LNCAP (cell line): ENCODE results near the gene PITPNB.

Source experiments
- TF ChIP-seq, protein P1 (sequence below): fragments of 450-650 bp; IDR thresholded peaks from 2 replicates; pipeline ENCODE4 v1.5.1; 2017; ENCODE audit warnings: mild to moderate bottlenecking

Gene PITPNB

DNA sequence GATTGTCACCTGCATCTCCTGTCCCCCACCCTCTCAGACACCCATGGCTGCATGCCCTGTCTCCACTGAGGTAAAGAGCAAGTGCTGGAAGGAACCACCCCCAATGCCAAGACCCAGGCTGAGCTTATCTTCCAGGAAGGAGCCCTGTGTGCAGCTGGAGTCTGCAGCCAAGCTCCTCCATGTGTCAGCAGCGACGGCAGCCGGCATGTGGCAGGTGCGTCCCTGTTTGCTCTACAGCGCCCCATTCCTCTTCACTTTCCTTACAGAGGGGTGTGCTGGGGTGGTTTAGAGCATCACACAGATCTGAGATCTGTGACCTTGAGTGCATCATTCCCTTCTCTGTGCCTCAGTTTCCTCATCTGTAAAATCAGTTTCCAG is 109.8 kb downstream of the PITPNB start:
- TF ChIP-seq, protein P1, sequence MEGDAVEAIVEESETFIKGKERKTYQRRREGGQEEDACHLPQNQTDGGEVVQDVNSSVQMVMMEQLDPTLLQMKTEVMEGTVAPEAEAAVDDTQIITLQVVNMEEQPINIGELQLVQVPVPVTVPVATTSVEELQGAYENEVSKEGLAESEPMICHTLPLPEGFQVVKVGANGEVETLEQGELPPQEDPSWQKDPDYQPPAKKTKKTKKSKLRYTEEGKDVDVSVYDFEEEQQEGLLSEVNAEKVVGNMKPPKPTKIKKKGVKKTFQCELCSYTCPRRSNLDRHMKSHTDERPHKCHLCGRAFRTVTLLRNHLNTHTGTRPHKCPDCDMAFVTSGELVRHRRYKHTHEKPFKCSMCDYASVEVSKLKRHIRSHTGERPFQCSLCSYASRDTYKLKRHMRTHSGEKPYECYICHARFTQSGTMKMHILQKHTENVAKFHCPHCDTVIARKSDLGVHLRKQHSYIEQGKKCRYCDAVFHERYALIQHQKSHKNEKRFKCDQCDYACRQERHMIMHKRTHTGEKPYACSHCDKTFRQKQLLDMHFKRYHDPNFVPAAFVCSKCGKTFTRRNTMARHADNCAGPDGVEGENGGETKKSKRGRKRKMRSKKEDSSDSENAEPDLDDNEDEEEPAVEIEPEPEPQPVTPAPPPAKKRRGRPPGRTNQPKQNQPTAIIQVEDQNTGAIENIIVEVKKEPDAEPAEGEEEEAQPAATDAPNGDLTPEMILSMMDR, result no peak

DNA sequence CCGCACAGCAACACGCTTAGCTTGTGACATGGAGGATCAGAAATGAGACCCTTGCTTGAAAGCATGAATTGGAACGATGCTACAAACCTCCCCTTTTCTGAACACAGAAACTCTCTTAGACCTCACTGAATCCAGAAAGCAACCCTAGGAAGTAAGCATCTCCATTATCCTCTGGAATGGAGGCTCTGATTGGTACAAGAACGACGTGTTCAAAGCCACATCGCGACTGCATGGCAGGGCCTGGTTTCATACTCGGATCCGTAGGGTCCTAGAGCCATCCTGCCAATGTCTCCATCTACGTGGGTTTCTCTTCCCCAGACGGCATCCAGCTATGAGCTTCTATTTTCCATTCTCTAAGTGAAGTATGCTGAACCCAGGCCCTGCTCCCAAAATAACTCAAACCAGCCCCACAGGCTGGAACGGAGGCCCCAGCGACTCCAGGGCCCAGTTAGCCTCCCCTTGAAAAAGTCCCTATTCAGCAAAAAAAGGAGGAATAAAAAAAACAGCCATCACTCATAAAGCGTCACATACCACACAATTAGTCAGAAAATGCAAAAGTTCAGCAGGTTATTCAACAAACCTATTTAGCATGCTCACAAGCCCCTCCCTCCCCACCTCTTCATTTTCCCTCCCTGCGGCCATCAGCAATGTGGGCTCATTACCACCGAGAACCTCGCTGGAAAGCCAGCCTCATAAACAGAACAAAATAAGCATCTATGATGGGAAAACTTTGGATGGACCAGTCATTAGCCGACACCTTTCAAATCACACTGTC is 110.4 kb downstream of the PITPNB start:
- TF ChIP-seq, protein P1, result no peak

DNA sequence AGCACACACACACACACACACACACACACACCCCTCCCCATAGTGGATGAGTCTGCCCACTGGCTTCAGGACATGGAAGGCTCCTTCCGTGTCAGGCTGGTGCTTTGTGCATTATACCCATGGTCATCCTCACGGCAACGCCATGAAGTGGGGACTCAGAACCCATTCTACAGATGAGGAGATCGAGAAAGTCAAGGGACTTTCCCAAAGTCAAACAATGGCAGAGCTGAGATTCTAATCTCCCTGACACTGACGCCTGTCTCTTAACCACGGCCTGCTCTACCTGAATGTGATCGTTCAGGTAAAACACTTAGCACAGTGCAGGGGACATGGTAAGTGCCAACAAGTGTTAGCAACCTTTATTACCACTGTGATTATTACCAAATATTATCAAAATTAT is 113.2 kb downstream of the PITPNB start:
- TF ChIP-seq, protein P1, result no peak

DNA sequence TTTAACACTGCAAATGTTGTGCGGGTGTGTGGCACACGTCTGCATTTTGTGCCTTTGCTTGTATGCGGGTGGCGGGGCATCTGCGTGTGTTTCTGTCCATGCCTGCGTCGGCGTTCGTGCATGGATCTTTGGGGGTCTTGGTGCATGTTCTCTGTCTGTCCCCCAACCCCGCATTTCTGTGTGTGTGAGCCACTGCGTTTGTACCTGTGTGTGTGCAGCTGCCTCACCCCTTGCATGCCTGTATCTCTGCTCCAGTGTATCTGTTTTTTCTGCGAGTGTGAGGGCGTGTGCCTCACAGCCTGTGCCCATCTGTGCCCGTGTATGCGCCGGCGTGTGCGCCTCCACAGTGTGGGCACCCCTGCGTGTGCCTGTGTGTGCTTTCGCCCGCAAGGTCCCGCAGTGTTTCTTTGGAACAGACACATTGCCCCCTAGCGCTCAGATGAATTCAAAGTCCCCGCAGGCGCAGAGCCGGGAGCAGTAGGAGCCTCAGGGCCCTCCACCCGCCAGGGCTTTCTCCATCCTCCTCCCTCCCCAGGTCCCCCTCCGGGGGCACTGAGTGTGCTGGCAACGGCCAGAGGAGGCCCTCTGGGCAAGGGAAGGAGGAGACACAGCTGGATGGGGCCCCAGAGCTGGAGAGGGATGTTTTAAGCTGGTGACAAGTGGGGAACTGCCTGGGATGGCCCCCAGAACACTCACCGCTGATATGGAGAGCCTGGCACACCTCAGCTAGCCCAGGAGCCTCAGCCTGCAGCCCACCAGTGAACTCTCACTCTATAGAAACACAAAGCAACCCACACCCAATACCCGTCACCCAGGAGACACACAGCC is 114.4 kb downstream of the PITPNB start:
- TF ChIP-seq, protein P1, result peak; percentile 72

DNA sequence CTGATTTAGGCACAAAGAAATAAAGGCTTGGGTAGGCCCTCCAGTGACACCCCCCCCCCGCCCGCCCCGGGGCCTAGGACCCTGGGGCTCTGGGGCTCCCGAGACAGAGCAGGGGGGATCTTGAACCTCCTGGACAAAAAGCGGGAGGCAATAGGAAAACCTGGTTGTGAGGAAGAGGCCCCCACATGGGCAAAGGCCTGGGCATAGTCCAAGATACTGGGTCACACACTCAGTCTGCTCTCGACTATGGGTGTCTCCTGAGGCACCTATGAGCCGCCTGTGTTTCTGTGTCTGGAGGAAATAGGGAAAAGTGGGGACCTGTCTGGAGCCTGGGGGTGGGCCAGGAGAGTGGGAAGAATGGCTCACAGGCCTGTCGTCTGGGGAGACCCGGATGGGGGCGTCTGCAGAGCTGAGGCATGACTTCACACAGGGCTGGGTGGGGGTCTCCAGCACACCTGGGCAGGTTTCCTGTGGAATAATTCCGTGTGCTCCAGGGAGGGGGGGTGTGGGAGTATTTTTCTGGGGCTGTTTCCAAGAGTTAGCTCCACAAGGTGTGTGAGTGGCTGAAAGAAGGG is 115.1 kb downstream of the PITPNB start:
- TF ChIP-seq, protein P1, result no peak

DNA sequence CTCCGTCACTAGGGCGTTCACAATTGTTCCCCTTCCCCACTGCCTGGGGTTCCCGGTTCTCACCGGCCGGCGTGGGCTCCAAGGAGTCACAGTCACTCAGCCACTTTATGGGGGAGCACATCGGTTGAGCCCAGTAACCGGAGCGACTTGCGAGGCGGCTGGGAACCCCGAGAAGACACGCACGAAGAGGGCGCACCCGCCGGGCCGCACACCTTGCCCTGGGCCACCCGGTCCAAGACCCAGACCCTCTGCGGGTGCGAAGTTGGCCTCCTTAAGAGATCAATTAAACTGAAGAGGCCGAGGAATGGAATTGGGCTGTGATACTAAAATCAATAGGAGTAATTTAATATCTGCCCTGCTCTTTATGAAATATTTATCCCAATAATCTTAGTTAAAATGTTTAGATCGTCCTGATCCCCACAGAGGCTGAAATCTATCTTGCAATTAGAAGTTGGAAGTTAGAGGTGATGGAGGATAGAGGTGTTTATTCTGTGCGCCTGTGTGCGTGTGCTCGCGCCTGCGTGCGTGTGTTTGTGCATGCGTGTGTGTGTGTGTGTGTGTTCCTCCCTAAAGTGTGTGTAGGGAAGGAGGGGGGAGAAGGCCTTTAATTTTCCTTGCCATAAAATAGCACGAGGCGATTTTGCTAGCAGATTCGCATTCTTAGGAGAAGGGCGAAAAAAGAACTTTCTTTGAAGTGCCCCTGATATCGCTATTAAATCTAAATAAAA is 116.5 kb downstream of the PITPNB start:
- TF ChIP-seq, protein P1, result no peak
